OCI-LY1 (cell line): ENCODE results near the gene JMJD1C.

ENCODE experiments used
- H2AFZ ChIP-seq: fragments of 200-600 bp; sonication (generic), shearing (Covaris generic); 2 replicates; pipeline ENCODE4 v1.6.0; 2014; ENCODE audit warnings: antibody characterized with exemption, mild to moderate bottlenecking, low read length
- H3F3A ChIP-seq: fragments of 200-600 bp; sonication (generic), shearing (Covaris generic); 2 replicates; pipeline ENCODE4 v1.6.0; 2014; ENCODE audit warnings: mild to moderate bottlenecking, antibody characterized with exemption, low read length, moderate library complexity; ENCODE audit not compliant: insufficient read depth
- H3K27ac ChIP-seq: fragments of 200-600 bp; sonication (generic); 2 replicates; pipeline ENCODE4 v1.5.1; 2014; ENCODE audit warnings: low read length, mixed run types, mild to moderate bottlenecking, low read depth; ENCODE audit not compliant: poor library complexity, severe bottlenecking
- H3K27me3 ChIP-seq: fragments of 200-600 bp; sonication (generic); 2 replicates; pipeline ENCODE4 v1.6.0; 2014; ENCODE audit warnings: antibody characterized with exemption, mild to moderate bottlenecking, low read length, moderate library complexity; ENCODE audit not compliant: insufficient read depth
- H3K36me3 ChIP-seq: fragments of 200-600 bp; sonication (generic); 2 replicates; pipeline ENCODE4 v1.6.1; 2014; ENCODE audit warnings: mild to moderate bottlenecking, antibody characterized with exemption, low read length, moderate library complexity, mixed read lengths; ENCODE audit not compliant: insufficient read depth
- H3K4me1 ChIP-seq: fragments of 200-600 bp; sonication (generic); 2 replicates; pipeline ENCODE4 v1.5.1; 2014; ENCODE audit warnings: mild to moderate bottlenecking, low read length, moderate library complexity; ENCODE audit not compliant: insufficient read depth, severe bottlenecking
- H3K4me2 ChIP-seq: fragments of 200-600 bp; sonication (generic), shearing (Covaris generic); 2 replicates; pipeline ENCODE4 v1.6.1; 2014; ENCODE audit warnings: low read length
- H3K4me3 ChIP-seq: fragments of 200-600 bp; sonication (generic); 2 replicates; pipeline ENCODE4 v1.5.1; 2014; ENCODE audit warnings: low read length, low read depth, mild to moderate bottlenecking, mixed read lengths; ENCODE audit not compliant: poor library complexity, severe bottlenecking
- H3K79me2 ChIP-seq: fragments of 200-600 bp; shearing (Covaris generic); 2 replicates; pipeline ENCODE4 v1.6.1; 2016; ENCODE audit warnings: mixed run types, low read length, mixed read lengths; ENCODE audit not compliant: insufficient read depth
- H3K9ac ChIP-seq: fragments of 200-600 bp; sonication (generic), shearing (Covaris generic); 2 replicates; pipeline ENCODE4 v1.6.1; 2014; ENCODE audit warnings: mild to moderate bottlenecking, low read length, mixed read lengths
- H3K9me2 ChIP-seq: fragments of 200-600 bp; sonication (generic), shearing (Covaris generic); 2 replicates; pipeline ENCODE4 v1.6.1; 2014; ENCODE audit warnings: low read depth, mild to moderate bottlenecking, low read length, mixed read lengths
- H3K9me3 ChIP-seq: fragments of 200-600 bp; shearing (Covaris generic); 2 replicates; pipeline ENCODE4 v1.6.1; 2014; ENCODE audit warnings: low read length, mixed read lengths
- H4K20me1 ChIP-seq: fragments of 200-600 bp; sonication (generic), shearing (Covaris generic); 2 replicates; pipeline ENCODE4 v1.6.0; 2016; ENCODE audit warnings: mild to moderate bottlenecking, low read length; ENCODE audit not compliant: insufficient read depth
- EZH2 ChIP-seq: fragments of 200-600 bp; sonication (generic), shearing (Covaris generic); IDR thresholded peaks from 2 replicates; pipeline ENCODE4 v1.8.0; 2017; ENCODE audit warnings: borderline replicate concordance, mixed run types, mild to moderate bottlenecking, antibody characterized with exemption, low read length, moderate library complexity, mixed read lengths
- TF ChIP-seq, protein P1 (sequence below): fragments of 200-600 bp; sonication (generic), shearing (Covaris generic); IDR thresholded peaks from 2 replicates; pipeline ENCODE4 v1.5.1; 2017; ENCODE audit warnings: mild to moderate bottlenecking, antibody characterized with exemption, low read length, moderate library complexity, mixed read lengths

The JMJD1C gene

DNA sequence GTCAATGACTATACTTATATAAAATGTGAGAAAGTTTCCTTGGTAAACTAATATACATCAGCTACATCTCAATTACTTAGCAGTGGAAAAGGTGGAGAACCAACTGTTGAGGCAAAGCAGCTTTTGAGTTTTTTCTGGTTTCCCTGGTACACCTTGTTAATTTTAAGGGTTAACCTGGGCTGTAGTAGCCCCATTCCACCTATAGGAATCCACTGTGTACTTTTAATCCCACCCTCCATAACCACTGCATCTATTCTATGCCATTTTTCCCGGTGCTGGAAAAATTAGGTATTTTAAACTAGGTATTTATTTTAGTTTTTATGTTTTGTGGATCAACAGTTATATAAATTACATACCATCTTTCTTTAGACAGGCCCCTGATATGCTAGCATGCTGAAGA is 290.2 kb downstream of the JMJD1C start:
- no peaks in the 10 kb centered on the region for H3K9me2 ChIP-seq
- H3F3A ChIP-seq = 0 out of 2 replicates have a peak, but pooled peaks cover 4% of the 10 kb centered on the region
- TF ChIP-seq EZH2 = no peak
- TF ChIP-seq, protein P1, sequence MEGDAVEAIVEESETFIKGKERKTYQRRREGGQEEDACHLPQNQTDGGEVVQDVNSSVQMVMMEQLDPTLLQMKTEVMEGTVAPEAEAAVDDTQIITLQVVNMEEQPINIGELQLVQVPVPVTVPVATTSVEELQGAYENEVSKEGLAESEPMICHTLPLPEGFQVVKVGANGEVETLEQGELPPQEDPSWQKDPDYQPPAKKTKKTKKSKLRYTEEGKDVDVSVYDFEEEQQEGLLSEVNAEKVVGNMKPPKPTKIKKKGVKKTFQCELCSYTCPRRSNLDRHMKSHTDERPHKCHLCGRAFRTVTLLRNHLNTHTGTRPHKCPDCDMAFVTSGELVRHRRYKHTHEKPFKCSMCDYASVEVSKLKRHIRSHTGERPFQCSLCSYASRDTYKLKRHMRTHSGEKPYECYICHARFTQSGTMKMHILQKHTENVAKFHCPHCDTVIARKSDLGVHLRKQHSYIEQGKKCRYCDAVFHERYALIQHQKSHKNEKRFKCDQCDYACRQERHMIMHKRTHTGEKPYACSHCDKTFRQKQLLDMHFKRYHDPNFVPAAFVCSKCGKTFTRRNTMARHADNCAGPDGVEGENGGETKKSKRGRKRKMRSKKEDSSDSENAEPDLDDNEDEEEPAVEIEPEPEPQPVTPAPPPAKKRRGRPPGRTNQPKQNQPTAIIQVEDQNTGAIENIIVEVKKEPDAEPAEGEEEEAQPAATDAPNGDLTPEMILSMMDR = no peak
- no peak overlapping the region for H2AFZ ChIP-seq
- H3K9me3 ChIP-seq = no peaks in the 10 kb centered on the region
- no peak overlapping the region for H3K27ac ChIP-seq
- H3K79me2 ChIP-seq = no peaks in the 10 kb centered on the region
- H3K27me3 ChIP-seq = no peaks in the 10 kb centered on the region
- H3K9ac ChIP-seq = no peak overlapping the region
- no peaks in the 10 kb centered on the region for H3K4me1 ChIP-seq
- H4K20me1 ChIP-seq = no peaks in the 10 kb centered on the region
- peaks cover 92% of the 10 kb centered on the region for H3K36me3 ChIP-seq
- H3K4me3 ChIP-seq = no peak overlapping the region
- no peak overlapping the region for H3K4me2 ChIP-seq

DNA sequence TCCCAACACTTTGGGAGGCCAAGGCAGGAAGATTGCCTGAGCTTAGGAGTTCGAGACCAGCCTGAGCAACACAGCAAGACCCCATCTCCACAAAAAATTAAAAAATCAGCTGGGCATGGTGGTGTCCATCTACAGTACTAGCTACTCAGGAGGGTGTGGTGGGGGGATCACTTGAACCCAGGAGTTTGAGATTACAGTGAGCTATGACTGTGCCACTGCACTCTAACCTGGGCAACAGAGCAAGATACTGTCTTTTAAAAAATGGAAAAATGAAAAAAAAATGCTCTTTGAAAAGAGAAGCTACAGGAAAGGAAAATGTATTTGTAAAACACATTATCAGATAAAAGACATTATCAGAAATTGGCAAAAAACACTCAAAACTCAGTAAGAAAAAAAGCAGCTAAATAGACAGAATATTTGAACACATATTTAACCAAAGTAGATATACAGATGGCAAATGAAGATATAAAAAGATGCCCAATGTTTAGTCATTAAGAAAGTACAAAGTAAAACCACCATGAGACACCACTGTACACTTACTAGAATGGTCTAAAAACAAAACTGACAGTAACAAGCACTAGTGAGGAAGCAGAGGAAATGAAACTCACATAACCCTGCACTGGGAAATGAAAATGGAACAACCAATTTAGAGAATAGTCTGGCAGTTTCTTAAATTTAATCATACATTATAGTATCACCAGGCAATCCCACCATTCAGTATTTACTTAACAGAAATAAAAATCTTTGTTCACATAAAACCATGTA is 292.1 kb downstream of the JMJD1C start:
- Histone ChIP-seq H3F3A (0 out of 2 replicates have a peak, but pooled peaks cover 4% of the 10 kb centered on the region), H3K4me3 (no peak overlapping the region), H2AFZ (no peak overlapping the region), H3K9me2 (no peaks in the 10 kb centered on the region), H3K36me3 (peaks cover 97% of the 10 kb centered on the region), H3K9ac (no peak overlapping the region), H3K4me1 (no peaks in the 10 kb centered on the region), H3K27me3 (no peaks in the 10 kb centered on the region), H3K9me3 (no peaks in the 10 kb centered on the region), H3K79me2 (no peaks in the 10 kb centered on the region), H3K4me2 (no peak overlapping the region), H3K27ac (no peak overlapping the region), H4K20me1 (no peaks in the 10 kb centered on the region)
- no peak for TF ChIP-seq EZH2
- TF ChIP-seq, protein P1 = no peak

DNA sequence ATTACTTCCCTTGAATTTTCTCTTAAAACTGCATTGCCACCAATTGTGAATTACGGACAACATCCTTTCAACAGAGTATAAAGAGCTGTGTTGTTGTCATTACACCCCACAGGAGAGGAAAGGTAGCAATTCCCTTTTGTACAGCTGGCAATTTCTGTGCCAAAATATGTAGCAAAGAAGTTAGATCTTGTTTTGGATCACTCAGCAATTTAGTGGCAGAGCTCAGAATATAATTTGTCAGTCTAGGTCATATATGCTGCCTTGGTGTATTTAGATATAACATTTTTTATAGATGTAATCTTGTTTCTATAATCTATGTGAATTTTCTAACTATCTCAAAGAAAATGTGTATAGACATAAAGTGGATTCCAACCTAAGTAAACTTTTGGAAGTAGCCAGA is 293.9 kb downstream of the JMJD1C start:
- no peak overlapping the region for H3K4me2 ChIP-seq
- no peaks in the 10 kb centered on the region for H4K20me1 ChIP-seq
- H3K9ac ChIP-seq = no peak overlapping the region
- peaks cover 90% of the 10 kb centered on the region for H3K36me3 ChIP-seq
- H3K9me3 ChIP-seq = no peaks in the 10 kb centered on the region
- H2AFZ ChIP-seq = no peak overlapping the region
- no peaks in the 10 kb centered on the region for H3K79me2 ChIP-seq
- H3K27ac ChIP-seq = no peak overlapping the region
- TF ChIP-seq, protein P1 = no peak
- TF ChIP-seq EZH2 = no peak
- H3K4me1 ChIP-seq = no peaks in the 10 kb centered on the region
- no peaks in the 10 kb centered on the region for H3K9me2 ChIP-seq
- 0 out of 2 replicates have a peak, but pooled peaks cover 4% of the 10 kb centered on the region for H3F3A ChIP-seq
- no peak overlapping the region for H3K4me3 ChIP-seq
- H3K27me3 ChIP-seq = no peaks in the 10 kb centered on the region
